ENCODE results near the gene SLF2.

- TF ChIP-seq CTCF (IDR thresholded peaks at IDR 0.05): no peak
- TF ChIP-seq POLR2A (IDR thresholded peaks at IDR 0.05): no peak
Measured at GRCh38 chr10:100869399-100869798, 43.4 kb upstream of the SLF2 start.
